ENCODE results near the gene ZBTB38.

DNA sequence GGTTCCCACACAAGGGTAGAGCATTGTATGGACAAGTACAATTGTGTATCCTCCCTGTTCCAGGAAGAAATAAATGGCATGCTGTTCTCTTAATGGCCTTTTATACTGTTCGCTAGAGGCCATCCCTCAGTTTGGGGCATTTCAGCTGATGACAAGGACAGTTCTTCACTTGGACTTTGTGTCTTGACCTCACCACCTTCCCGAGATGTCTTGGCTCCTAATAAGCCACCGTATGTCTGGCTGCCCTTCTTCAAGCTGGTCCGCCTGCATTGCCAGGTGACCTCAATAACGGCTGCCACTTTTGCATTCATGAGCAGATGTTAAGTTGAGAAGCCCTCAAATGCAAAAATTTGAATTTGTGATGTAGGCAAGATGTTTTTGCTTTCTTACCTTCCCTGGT, 24.1 kb downstream of the ZBTB38 start:
- TF ChIP-seq, protein P1, sequence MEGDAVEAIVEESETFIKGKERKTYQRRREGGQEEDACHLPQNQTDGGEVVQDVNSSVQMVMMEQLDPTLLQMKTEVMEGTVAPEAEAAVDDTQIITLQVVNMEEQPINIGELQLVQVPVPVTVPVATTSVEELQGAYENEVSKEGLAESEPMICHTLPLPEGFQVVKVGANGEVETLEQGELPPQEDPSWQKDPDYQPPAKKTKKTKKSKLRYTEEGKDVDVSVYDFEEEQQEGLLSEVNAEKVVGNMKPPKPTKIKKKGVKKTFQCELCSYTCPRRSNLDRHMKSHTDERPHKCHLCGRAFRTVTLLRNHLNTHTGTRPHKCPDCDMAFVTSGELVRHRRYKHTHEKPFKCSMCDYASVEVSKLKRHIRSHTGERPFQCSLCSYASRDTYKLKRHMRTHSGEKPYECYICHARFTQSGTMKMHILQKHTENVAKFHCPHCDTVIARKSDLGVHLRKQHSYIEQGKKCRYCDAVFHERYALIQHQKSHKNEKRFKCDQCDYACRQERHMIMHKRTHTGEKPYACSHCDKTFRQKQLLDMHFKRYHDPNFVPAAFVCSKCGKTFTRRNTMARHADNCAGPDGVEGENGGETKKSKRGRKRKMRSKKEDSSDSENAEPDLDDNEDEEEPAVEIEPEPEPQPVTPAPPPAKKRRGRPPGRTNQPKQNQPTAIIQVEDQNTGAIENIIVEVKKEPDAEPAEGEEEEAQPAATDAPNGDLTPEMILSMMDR (IDR thresholded peaks at IDR 0.05), result no peak
- TF ChIP-seq POLR2A (IDR thresholded peaks at IDR 0.05), result no peak
